CD4-positive, alpha-beta T cell treated with Interferon gamma for 1 hour (primary cell): ENCODE results near the gene KIF5A.
"Not testable (repeated sequence)": the region's sequence is repeated elsewhere in the genome, so short reads cannot be mapped to it uniquely, and the experiment has no call there.

ENCODE experiments used
- DNase-seq: peaks from one replicate; pipeline ENCODE4 v3.0.0-alpha.2; 2020

KIF5A gene

GRCh38 chr12:57609781-57610553 is 60.1 kb downstream of the KIF5A start:
- DNase-seq: no peak

- no peak for DNase-seq
Measured at GRCh38 chr12:57610554-57611107, 60.8 kb downstream of the KIF5A start.

- peak; percentile 32 for DNase-seq
Measured at GRCh38 chr12:57611108-57611826, 61.4 kb downstream of the KIF5A start, which contains the start of gene ARHGEF25. TSS of gene ARHGEF25 (plus strand) at chr12:57611435. CDS start at chr12:57611895, 460 bp downstream.

GRCh38 chr12:57611827-57612710 is 62.2 kb downstream of the KIF5A start:
- no peak for DNase-seq

- DNase-seq: no peak
Measured at GRCh38 chr12:57612711-57613426, 63.0 kb downstream of the KIF5A start.

- DNase-seq: no peak
Measured at GRCh38 chr12:57613427-57614109, 63.7 kb downstream of the KIF5A start.

- peak; percentile 36 for DNase-seq
Measured at GRCh38 chr12:57614178-57614947, 64.5 kb downstream of the KIF5A start.

- DNase-seq: no peak
Measured at GRCh38 chr12:57614948-57615500, 65.2 kb downstream of the KIF5A start.

- DNase-seq: no peak
Measured at GRCh38 chr12:57615637-57616036, 65.8 kb downstream of the KIF5A start.

- no peak for DNase-seq
Measured at GRCh38 chr12:57616383-57617101, 66.7 kb downstream of the KIF5A start.

- no peak for DNase-seq
Measured at GRCh38 chr12:57617942-57618341, 68.1 kb downstream of the KIF5A start.

GRCh38 chr12:57618431-57618830 is 68.6 kb downstream of the KIF5A start:
- not testable (repeated sequence) for DNase-seq

- no peak for DNase-seq
Measured at GRCh38 chr12:57618966-57619433, 69.2 kb downstream of the KIF5A start.

GRCh38 chr12:57619434-57620244 is 69.8 kb downstream of the KIF5A start:
- DNase-seq: no peak

- no peak for DNase-seq
Measured at GRCh38 chr12:57620245-57620935, 70.5 kb downstream of the KIF5A start.

- no peak for DNase-seq
Measured at GRCh38 chr12:57620936-57621496, 71.2 kb downstream of the KIF5A start.

GRCh38 chr12:57621497-57622292 is 71.9 kb downstream of the KIF5A start:
- DNase-seq: peak; percentile 47
